PC-9 (cell line): Measurements from ENCODE around the gene ZDHHC19.

Source experiments
- EZH2 ChIP-seq: fragments of 200-600 bp; sonication (generic); IDR thresholded peaks from 2 replicates; pipeline ENCODE4 v1.8.0; 2017; ENCODE audit warnings: antibody characterized with exemption, low read depth
- TF ChIP-seq, protein P1 (sequence below): fragments of 200-600 bp; sonication (generic); conservative IDR thresholded peaks from 2 replicates; pipeline ENCODE4 v1.6.1; 2017; ENCODE audit warnings: mixed run types, antibody characterized with exemption, mild to moderate bottlenecking, moderate library complexity

DNA sequence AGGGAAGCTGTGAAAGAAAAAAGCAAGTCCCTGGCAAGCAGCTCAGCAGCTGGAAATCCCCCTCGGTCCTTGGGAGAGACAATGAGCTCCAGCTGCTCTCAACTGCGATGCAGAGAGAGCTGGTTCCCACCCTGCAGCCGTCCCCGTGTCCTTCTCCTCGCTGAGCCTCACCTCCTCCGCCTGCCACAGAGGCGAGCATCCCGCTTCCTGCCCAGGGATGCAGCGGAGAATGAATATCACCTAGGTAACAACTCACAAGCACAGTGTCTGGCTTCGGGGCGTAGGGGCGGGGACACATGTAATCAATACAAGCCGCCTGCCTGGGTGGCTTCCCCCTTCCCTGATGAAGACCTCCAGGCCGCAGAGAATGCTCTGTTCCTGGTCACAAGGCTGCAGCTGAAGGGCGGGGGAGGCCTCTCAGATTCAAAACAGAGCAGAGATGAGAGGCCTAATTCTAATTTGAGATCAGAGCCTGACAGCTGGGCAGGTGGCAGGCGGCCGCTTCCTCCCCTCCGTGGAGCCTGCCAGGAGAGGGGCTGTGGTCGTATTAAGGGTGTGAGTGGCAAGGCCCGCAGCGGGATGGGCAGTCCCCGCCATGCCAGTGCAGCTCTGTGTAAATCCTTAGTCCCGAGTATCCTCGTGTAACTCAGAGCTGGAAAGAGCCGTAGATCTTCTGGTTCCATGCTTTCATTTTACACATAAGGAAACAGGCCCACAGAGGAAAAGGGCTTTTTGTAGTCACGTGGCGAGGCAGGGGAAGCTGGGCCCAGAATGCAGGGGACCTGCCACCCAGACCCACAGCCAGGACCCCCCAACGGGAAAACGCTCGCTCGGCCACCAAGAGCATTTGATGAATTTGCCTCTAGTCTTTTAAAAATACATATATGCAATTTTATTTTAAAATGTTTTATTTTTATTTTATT, 24.3 kb downstream of the ZDHHC19 start:
- TF ChIP-seq, protein P1, sequence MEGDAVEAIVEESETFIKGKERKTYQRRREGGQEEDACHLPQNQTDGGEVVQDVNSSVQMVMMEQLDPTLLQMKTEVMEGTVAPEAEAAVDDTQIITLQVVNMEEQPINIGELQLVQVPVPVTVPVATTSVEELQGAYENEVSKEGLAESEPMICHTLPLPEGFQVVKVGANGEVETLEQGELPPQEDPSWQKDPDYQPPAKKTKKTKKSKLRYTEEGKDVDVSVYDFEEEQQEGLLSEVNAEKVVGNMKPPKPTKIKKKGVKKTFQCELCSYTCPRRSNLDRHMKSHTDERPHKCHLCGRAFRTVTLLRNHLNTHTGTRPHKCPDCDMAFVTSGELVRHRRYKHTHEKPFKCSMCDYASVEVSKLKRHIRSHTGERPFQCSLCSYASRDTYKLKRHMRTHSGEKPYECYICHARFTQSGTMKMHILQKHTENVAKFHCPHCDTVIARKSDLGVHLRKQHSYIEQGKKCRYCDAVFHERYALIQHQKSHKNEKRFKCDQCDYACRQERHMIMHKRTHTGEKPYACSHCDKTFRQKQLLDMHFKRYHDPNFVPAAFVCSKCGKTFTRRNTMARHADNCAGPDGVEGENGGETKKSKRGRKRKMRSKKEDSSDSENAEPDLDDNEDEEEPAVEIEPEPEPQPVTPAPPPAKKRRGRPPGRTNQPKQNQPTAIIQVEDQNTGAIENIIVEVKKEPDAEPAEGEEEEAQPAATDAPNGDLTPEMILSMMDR = no peak
- no peak for TF ChIP-seq EZH2
